Panc1 (cell line): Measurements from ENCODE around the gene OR7C1. TPM values are rescaled to one million over a fixed set of nuclear protein-coding genes. Genes with fewer than 3 reads are reported as not detected.

ENCODE experiments used
- ATAC-seq: fragments of 200-7000 bp; cut with Tn5 transposase; 2 replicates; pipeline ENCODE4 v1.9.1; 2020; ENCODE audit warnings: mild to moderate bottlenecking, moderate library complexity
- BruUV-seq: library from RNA; stranded (reverse); fragments of 400-500 nt; replicated peaks from 2 replicates; lab custom pipeline; 2021; lab: Mats Ljungman, UMichigan
- CTCF ChIA-PET: fragments of 300-600 bp; sonication (Branson Sonifier 250); formaldehyde crosslinking; loops from one replicate; lab custom pipeline; 2022; ENCODE audit warnings: antibody characterized with exemption; lab: Charles Lee
- POLR2A ChIA-PET: fragments of 300-600 bp; sonication (Branson Sonifier 250); formaldehyde crosslinking; loops from one replicate; lab custom pipeline; 2022; ENCODE audit warnings: antibody characterized with exemption; lab: Charles Lee
- DNase-seq: peaks from one replicate; pipeline ENCODE4 v3.0.0-alpha.2; 2010; ENCODE audit warnings: low read depth, low spot score
- H3K27ac ChIP-seq: 2 replicates; pipeline ENCODE4 v1.5.1; 2011; ENCODE audit warnings: mild to moderate bottlenecking, low read length, inconsistent platforms
- H3K27me3 ChIP-seq: fragments of 200-500 bp; sonication (Bioruptor generic); 2 replicates; pipeline ENCODE4 v1.6.0; 2014; ENCODE audit warnings: low read length, inconsistent platforms; ENCODE audit not compliant: control insufficient read depth, insufficient read depth
- H3K36me3 ChIP-seq: fragments of 200-500 bp; sonication (Bioruptor generic); 2 replicates; pipeline ENCODE4 v1.5.1; 2014; ENCODE audit warnings: inconsistent platforms, mild to moderate bottlenecking, low read length, moderate library complexity; ENCODE audit not compliant: control insufficient read depth, insufficient read depth
- H3K4me1 ChIP-seq: 2 replicates; pipeline ENCODE4 v1.5.1; 2011; ENCODE audit warnings: inconsistent platforms, mild to moderate bottlenecking, low read length, moderate library complexity; ENCODE audit not compliant: control insufficient read depth, insufficient read depth
- H3K4me3 ChIP-seq, 2 experiments: 2 replicates each; pipeline ENCODE4 v1.5.1; 2011 to 2012; ENCODE audit warnings: low read depth in 2 of 2, low read length in 2 of 2, mild to moderate bottlenecking in 2 of 2, inconsistent platforms in 1 of 2, moderate library complexity in 1 of 2
- H3K9me3 ChIP-seq: fragments of 200-500 bp; sonication (Bioruptor generic); 2 replicates; pipeline ENCODE4 v1.5.1; 2014; ENCODE audit warnings: low read depth, mild to moderate bottlenecking, inconsistent platforms, low read length, moderate library complexity; ENCODE audit not compliant: control insufficient read depth, insufficient read depth
- CTCF ChIP-seq: fragments of 450-650 bp; IDR thresholded peaks from 2 replicates; pipeline ENCODE4 v1.5.1; 2017; ENCODE audit warnings: mild to moderate bottlenecking
- POLR2AphosphoS5 ChIP-seq: IDR thresholded peaks from 2 replicates; pipeline ENCODE4 v1.6.1; 2012; ENCODE audit warnings: mild to moderate bottlenecking, low read depth, low read length, moderate library complexity
- REST ChIP-seq, 2 experiments: IDR thresholded peaks; 2 replicates each; pipeline ENCODE4 v1.6.1; 2011 to 2012; ENCODE audit warnings: low read depth in 2 of 2, control low read depth in 1 of 2, low read length in 1 of 2, mild to moderate bottlenecking in 1 of 2, moderate library complexity in 1 of 2; ENCODE audit not compliant: insufficient read depth in 1 of 2
- SIN3A ChIP-seq: IDR thresholded peaks from 2 replicates; pipeline ENCODE4 v1.6.1; 2012; ENCODE audit warnings: low read depth, mild to moderate bottlenecking, low read length, moderate library complexity, borderline replicate concordance; ENCODE audit not compliant: insufficient read depth
- TCF7L2 ChIP-seq: IDR thresholded peaks from 2 replicates; pipeline ENCODE4 v1.6.1; 2011; ENCODE audit warnings: mild to moderate bottlenecking, low read depth, low read length, inconsistent platforms
- in situ Hi-C: cut with HindIII; loops from 2 replicates; pipeline ENCODE4 v1.10.0; 2016; ENCODE audit warnings: low sequenced_read_pairs, low pct_unique_long_range_greater_than_20kb
- intact Hi-C: fragments of 100-400 bp; cut with micrococcal nuclease; formaldehyde crosslinking; loops from one replicate; pipeline ENCODE4 v1.10.0; 2022; ENCODE audit not compliant: unreplicated experiment
- total RNA-seq: library from RNA; stranded (reverse); gene quantifications from one replicate; pipeline ENCODE4 v1.2.1, GENCODE V29; 2021; ENCODE audit not compliant: unreplicated experiment

The OR7C1 gene
- total RNA-seq, 1 experiment from 2014 or later: not detected

DNA sequence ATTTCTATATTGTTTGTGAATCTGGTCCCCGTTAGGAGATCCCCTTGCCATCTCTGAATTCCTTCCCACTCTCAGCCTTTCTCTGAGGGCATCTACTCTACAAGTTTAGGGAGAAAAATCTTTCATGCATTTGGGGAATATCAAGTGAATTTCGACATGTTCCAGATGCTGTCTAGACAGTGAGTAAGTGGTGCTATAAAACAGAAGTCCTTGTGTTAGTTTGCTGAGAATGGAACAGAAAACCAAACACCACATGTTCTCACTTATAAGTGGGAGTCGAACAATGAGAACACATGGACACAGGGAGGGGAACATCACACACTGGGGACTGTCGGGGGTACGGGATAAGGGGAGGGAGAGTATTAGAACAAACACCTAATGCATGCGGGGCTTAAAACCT, 8.6 kb upstream of the OR7C1 start:
- intact Hi-C loops: no loop called here
- DNase-seq (no peak), ATAC-seq (no peak)
- ChIA-PET POLR2A (no interaction called here), CTCF (no interaction called here)
- Histone ChIP-seq H3K27ac (no peak overlapping the region), H3K36me3 (no peaks in the 10 kb centered on the region), H3K4me3 (no peak overlapping the region), H3K27me3 (no peaks in the 10 kb centered on the region), H3K9me3 (no peaks in the 10 kb centered on the region), H3K4me1 (no peaks in the 10 kb centered on the region)
- TF ChIP-seq CTCF (no peak), POLR2AphosphoS5 (no peak), REST (IDR thresholded peaks at IDR 0.05; ENCODE audit: insufficient read depth in 1 of 2, low read depth in 2 of 2, low read length in 1 of 2) (no peak), SIN3A (no peak), TCF7L2 (no peak)
- in situ Hi-C loops: no loop called here
- no TSS peak for BruUV-seq

DNA sequence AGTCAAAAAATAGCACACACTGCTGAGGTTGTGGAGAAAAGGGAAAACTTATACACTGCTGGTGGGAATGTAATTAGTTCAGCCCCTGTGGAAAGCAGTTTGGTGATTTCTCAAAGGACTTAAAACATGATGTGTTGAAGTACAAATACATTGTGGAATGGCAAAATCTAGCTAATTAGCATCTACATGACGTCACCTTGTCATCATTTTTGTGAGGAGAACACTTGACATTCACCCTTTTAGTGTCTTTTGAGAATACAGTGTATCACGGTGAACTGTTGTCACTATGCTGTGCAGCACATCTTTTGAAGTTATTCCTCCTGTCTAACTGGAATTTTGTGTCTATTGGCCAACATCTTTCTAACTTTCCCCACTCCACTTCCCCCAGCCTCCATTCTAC, 8.2 kb upstream of the OR7C1 start:
- intact Hi-C loops (no loop called here), in situ Hi-C loops (no loop called here)
- Histone ChIP-seq H3K27me3 (no peaks in the 10 kb centered on the region), H3K4me3 (no peak overlapping the region), H3K27ac (no peak overlapping the region), H3K9me3 (no peaks in the 10 kb centered on the region), H3K4me1 (no peaks in the 10 kb centered on the region), H3K36me3 (no peaks in the 10 kb centered on the region)
- CTCF ChIA-PET: no interaction called here
- DNase-seq (no peak), ATAC-seq (no peak)
- BruUV-seq: no TSS peak
- POLR2A ChIA-PET: no interaction called here
- TF ChIP-seq CTCF (no peak), TCF7L2 (no peak)

DNA sequence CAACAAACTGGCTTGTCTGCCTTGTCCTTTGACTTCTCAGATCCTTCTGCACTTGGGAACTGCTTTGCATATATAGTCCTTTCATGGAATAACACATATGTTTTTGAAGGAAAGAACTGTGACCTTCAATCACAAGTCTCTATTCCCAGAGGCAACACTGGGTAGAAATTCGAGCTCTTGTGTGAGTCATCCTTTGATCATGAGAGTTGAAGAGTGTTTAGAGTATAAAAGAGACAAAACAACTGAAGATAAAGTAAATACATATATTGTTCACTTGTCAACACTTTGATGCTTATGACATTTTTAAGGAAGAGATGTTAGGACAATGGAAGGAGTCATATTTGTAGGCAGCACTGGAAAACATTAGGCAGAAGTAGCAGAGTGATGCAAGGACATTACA, 5.2 kb upstream of the OR7C1 start:
- H3K4me3 ChIP-seq: no peak overlapping the region
- peaks cover 1% of the 10 kb centered on the region; the same call in 1 of the 2 replicates for H3K27me3 ChIP-seq
- intact Hi-C loops: no loop called here
- CTCF ChIA-PET: no interaction called here
- DNase-seq (no peak), ATAC-seq (no peak)
- in situ Hi-C loops: no loop called here
- TF ChIP-seq POLR2AphosphoS5 (no peak), REST (IDR thresholded peaks at IDR 0.05; ENCODE audit: insufficient read depth in 1 of 2, low read depth in 2 of 2, low read length in 1 of 2) (no peak), TCF7L2 (no peak), CTCF (no peak), SIN3A (no peak)
- no peak overlapping the region for H3K27ac ChIP-seq
- POLR2A ChIA-PET: no interaction called here
- no TSS peak for BruUV-seq
- H3K36me3 ChIP-seq: no peaks in the 10 kb centered on the region
- no peaks in the 10 kb centered on the region for H3K9me3 ChIP-seq
- H3K4me1 ChIP-seq: no peaks in the 10 kb centered on the region
